Lower lobe of right lung (tissue), 2 donors: Measurements from ENCODE around the gene ST6GALNAC2. TPM values are rescaled to one million over a fixed set of nuclear protein-coding genes. Genes with fewer than 3 reads are reported as not detected.
A peak's percentile ranks its signal among the peaks of the same experiment; 100 is the strongest.

Experiments
- ATAC-seq, 2 donors: fragments of 200-7000 bp; cut with Tn5 transposase; one replicate each; pipeline ENCODE4 v1.9.1; 2020 to 2022; ENCODE audit warnings: mild to moderate bottlenecking in 2 of 2, moderate library complexity in 2 of 2
- DNase-seq: peaks from one replicate; pipeline ENCODE4 v3.0.0-alpha.2; 2020
- H3K27ac ChIP-seq: fragments of 200-600 bp; one replicate; pipeline ENCODE4 v1.8.0; 2022
- H3K27me3 ChIP-seq: fragments of 200-600 bp; one replicate; pipeline ENCODE4 v1.8.0; 2022; ENCODE audit warnings: low read depth
- H3K36me3 ChIP-seq: fragments of 200-600 bp; one replicate; pipeline ENCODE4 v1.8.0; 2022; ENCODE audit warnings: mild to moderate bottlenecking
- H3K4me1 ChIP-seq: fragments of 200-600 bp; one replicate; pipeline ENCODE4 v1.8.0; 2022
- H3K4me3 ChIP-seq: fragments of 200-600 bp; one replicate; pipeline ENCODE4 v1.8.0; 2022; ENCODE audit warnings: mild to moderate bottlenecking
- H3K9me3 ChIP-seq: fragments of 200-600 bp; one replicate; pipeline ENCODE4 v1.8.0; 2022
- intact Hi-C: fragments of 100-400 bp; cut with DNase I; formaldehyde crosslinking; loops from one replicate; pipeline ENCODE4 v1.11.0; 2022
- total RNA-seq: library from RNA; stranded (reverse); fragmentation: NEBNext Ultra II Directional; extraction: Animal tissue kit (Norgen Biotek cat#: 25700); gene quantifications from one replicate; pipeline ENCODE4 v1.2.1, GENCODE V29; 2021
- TF ChIP-seq, protein P1 (sequence below): fragments of 200-600 bp; IDR thresholded peaks from one replicate; pipeline ENCODE4 v1.8.0; 2022; ENCODE audit warnings: antibody characterized with exemption, mild to moderate bottlenecking
- donor health status: DM: no; HTN: yes; CAD: no; lungs with severe emphysema.

ST6GALNAC2 gene
- total RNA-seq, 1 donor from 2014 or later, result 29.0 TPM

DNA sequence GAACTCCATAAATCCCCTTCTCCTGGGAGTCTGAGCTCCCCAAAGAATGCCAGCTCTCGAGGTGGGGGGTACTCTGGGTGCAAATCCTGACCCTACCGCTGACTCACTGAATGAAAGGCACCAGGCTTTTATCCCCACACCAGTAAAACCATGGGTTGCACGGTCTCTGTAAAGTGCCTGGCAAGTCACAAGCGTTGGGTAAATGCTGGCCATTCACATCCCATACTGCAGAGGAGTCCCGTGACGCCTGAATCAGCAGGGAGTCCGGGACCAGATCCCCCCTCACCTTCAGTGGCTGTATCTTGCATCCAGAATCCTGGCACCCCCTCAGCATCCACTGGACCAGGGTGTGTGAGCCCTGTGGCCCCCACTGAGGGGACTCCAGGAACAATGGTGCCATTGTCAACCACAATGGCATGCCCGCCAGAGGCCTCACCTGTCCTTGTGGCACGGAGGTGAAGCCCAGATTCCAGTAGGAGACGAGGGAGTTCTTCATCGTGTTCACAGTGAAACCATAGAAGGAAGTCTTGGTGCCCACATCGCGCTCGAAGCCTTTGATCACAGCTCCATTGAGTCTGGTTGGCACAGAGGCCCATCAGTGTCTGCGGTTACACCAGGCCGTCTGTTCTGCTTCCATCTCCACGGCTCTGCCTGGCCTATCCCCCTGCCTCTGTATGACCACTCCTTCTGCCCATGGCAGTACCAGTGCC lies 13.3 kb downstream of the ST6GALNAC2 start:
- H3K27me3 ChIP-seq, result no peaks in the 10 kb centered on the region
- intact Hi-C loops, result no loop called here
- DNase-seq, result no peak
- H3K27ac ChIP-seq, result no peak overlapping the region
- no peaks in the 10 kb centered on the region for H3K36me3 ChIP-seq
- H3K4me3 ChIP-seq, result no peak overlapping the region
- H3K9me3 ChIP-seq, result no peaks in the 10 kb centered on the region
- ATAC-seq, result no peak
- TF ChIP-seq, protein P1, sequence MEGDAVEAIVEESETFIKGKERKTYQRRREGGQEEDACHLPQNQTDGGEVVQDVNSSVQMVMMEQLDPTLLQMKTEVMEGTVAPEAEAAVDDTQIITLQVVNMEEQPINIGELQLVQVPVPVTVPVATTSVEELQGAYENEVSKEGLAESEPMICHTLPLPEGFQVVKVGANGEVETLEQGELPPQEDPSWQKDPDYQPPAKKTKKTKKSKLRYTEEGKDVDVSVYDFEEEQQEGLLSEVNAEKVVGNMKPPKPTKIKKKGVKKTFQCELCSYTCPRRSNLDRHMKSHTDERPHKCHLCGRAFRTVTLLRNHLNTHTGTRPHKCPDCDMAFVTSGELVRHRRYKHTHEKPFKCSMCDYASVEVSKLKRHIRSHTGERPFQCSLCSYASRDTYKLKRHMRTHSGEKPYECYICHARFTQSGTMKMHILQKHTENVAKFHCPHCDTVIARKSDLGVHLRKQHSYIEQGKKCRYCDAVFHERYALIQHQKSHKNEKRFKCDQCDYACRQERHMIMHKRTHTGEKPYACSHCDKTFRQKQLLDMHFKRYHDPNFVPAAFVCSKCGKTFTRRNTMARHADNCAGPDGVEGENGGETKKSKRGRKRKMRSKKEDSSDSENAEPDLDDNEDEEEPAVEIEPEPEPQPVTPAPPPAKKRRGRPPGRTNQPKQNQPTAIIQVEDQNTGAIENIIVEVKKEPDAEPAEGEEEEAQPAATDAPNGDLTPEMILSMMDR, result no peak
- peaks cover 7% of the 10 kb centered on the region for H3K4me1 ChIP-seq

DNA sequence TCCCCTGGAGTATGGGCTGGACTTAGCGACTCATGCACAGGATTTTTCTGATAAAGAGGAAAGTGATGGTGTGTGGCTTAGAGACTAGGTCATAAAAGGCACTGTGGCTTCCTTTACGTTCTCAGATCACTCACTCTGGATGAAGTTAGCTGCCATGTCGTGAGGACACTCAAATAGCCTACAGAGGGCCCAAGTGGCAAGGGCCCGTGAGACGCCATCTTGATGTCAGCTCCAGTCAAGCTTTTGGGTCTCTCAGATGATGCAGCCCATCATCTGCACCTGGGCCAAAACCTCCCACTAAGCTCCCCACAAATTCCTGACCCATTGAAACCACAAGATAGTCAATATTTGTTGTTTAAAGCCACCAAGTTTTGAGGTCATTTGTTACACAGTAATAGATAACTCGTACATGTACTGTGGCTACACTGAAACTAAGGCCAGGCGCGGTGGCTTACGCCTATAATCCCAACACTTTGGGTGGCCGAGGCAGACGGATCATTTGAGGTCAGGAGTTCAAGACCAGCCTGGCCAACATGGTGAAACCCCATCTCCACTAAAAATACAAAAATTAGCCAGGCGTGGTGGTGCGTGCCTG lies 14.7 kb downstream of the ST6GALNAC2 start:
- Histone ChIP-seq H3K36me3 (peaks cover 4% of the 10 kb centered on the region), H3K27me3 (no peaks in the 10 kb centered on the region), H3K4me3 (no peak overlapping the region), H3K9me3 (no peaks in the 10 kb centered on the region), H3K27ac (no peak overlapping the region), H3K4me1 (peaks cover 18% of the 10 kb centered on the region)
- intact Hi-C loops, result no loop called here
- TF ChIP-seq, protein P1, result no peak
- no peak for DNase-seq
- no peak for ATAC-seq

DNA sequence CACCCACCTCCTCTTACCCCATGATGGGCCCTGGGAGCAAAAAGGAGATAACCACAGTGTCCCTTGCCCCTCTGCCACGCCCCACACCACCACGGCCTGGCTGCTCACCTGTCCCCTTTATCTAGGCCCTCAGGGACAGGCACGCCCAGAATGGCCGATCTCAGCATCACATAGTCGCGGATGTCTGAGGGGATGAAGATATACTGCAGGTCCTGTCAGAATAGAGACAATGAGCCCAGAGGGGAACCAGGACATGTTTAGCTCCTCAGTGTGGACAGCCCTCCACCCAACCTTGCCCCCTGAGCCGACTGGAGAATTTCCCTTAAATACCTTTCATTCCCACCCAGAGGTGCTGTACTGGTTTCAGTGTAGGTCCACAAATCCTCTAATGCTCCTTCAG lies 15.2 kb downstream of the ST6GALNAC2 start:
- Histone ChIP-seq H3K9me3 (no peaks in the 10 kb centered on the region), H3K27me3 (no peaks in the 10 kb centered on the region), H3K4me3 (no peak overlapping the region), H3K27ac (no peak overlapping the region), H3K4me1 (peaks cover 18% of the 10 kb centered on the region), H3K36me3 (peaks cover 9% of the 10 kb centered on the region)
- no peak for ATAC-seq
- TF ChIP-seq, protein P1, result no peak
- no peak for DNase-seq
- intact Hi-C loops, result no loop called here

DNA sequence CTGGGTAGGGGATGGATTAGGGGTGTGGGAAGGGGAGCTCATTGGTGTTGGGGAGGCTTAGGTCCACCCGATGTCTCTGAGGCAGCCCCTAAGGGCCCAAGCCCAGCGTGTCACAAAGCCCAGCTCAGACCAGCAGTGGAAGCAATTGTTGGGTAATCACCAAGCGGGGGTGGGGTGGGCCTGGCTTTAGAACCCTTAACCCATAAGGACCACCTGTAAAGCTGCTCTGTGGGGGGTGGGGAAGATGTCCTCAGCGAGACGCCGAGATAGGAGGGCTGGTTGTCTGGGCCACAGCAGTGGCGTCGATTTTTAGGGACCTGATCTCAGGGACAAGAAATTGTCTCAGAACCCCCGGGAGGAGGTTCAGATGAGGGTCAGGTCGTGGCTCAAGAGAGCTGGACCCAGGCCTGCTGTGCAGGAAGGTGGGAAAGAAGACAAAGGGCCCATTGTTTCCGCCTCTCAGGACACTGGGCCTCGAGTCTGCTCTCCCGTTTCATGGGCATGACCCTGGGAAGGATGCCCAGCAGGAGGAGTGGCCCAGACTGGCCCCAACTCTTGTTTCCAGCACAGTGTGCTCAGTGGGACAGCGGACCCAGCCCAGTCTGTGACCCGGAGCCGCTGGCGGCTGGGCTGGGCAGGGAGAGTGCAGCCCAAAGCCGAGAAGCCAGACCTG lies 15.9 kb downstream of the ST6GALNAC2 start:
- H3K9me3 ChIP-seq, result no peaks in the 10 kb centered on the region
- no peak for DNase-seq
- H3K27ac ChIP-seq, result no peak overlapping the region
- H3K27me3 ChIP-seq, result no peaks in the 10 kb centered on the region
- H3K36me3 ChIP-seq, result peaks cover 16% of the 10 kb centered on the region
- ATAC-seq, result peak; percentile 13 to 27
- peaks cover 18% of the 10 kb centered on the region for H3K4me1 ChIP-seq
- intact Hi-C loops, result no loop called here
- TF ChIP-seq, protein P1, result no peak
- no peak overlapping the region for H3K4me3 ChIP-seq

DNA sequence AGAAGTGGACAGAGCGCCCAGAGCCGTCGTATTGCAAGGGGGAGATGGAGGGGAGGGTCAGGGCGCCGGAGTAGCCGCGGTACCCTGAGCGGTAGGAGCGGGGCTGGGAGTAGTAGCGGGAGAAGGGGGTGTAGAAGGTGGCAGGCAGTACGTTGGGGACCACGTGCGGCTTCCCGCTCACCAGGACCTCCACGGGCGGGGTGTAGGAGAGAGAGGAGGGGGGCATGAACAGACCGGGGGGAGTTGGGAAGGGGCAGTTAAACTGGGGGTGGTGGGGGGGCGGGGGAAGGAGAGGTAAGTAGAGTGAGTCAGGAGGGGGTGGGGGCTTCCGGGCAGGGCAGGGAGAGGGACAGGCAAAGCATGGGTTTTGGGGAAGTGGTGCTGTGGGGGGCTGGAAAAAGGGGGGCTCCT lies 16.8 kb downstream of the ST6GALNAC2 start:
- DNase-seq (no peak), ATAC-seq (no peak)
- TF ChIP-seq, protein P1, result no peak
- Histone ChIP-seq H3K9me3 (no peaks in the 10 kb centered on the region), H3K36me3 (peaks cover 22% of the 10 kb centered on the region), H3K27ac (no peak overlapping the region), H3K4me1 (peaks cover 18% of the 10 kb centered on the region), H3K27me3 (no peaks in the 10 kb centered on the region), H3K4me3 (no peak overlapping the region)
- intact Hi-C loops, result no loop called here
